ENCODE data around the gene GPC1. TPM values are rescaled to one million over a fixed set of nuclear protein-coding genes. Genes with fewer than 3 reads are reported as not detected.

The GPC1 gene
- total and polyA plus RNA-seq, 2 donors (not counting 3 experiments of a cell fraction or from before 2014, with no cell fraction given) = 9.6 to 31.1 TPM

- Histone ChIP-seq H3K36me3 (ENCODE audit: control insufficient read depth in 2 of 2, extremely low read depth in 1 of 2, insufficient read depth in 2 of 2, low read length in 2 of 2) (no peaks in the 10 kb centered on the region), H3K4me3 (replicated peaks in 1 of 3; ENCODE audit: insufficient read depth in 1 of 3, low read depth in 1 of 3, low read length in 3 of 3) (no peak overlapping the region), H3K4me2 (ENCODE audit: insufficient read depth, low read length) (no peak overlapping the region), H3K27me3 (ENCODE audit: control insufficient read depth in 2 of 2, insufficient read depth in 2 of 2, low read length in 2 of 2) (no peaks in the 10 kb centered on the region), H3K27ac (ENCODE audit: insufficient read depth, low read depth, low read length) (no peak overlapping the region), H3K79me2 (ENCODE audit: control insufficient read depth, insufficient read depth, low read length) (no peaks in the 10 kb centered on the region), H3K9me1 (replicated peaks; ENCODE audit: control insufficient read depth, extremely low read depth, insufficient read depth, low read length) (no peaks in the 10 kb centered on the region), H4K20me1 (replicated peaks; ENCODE audit: control insufficient read depth, extremely low read depth, insufficient read depth, low read length) (no peaks in the 10 kb centered on the region), H3K9ac (replicated peaks; ENCODE audit: extremely low read depth, insufficient read depth, low read length) (no peak overlapping the region), H3K9me3 (replicated peaks; ENCODE audit: control insufficient read depth, insufficient read depth, low read length) (no peaks in the 10 kb centered on the region), H3K4me1 (ENCODE audit: control insufficient read depth, extremely low read depth, insufficient read depth, low read length) (no peaks in the 10 kb centered on the region), H2AFZ (ENCODE audit: low read depth, low read length) (no peak overlapping the region)
- DNase-seq (ENCODE audit: low read depth, low spot score) (no peak), FAIRE-seq (no peak)
- TF ChIP-seq CTCF (IDR thresholded peaks at IDR 0.05; ENCODE audit: extremely low read depth in 1 of 2, insufficient read depth in 1 of 2, low read depth in 1 of 2, low read length in 2 of 2) (no peak), FOS (IDR thresholded peaks at IDR 0.05; ENCODE audit: borderline replicate concordance, insufficient read depth, low read length) (no peak), POLR2A (IDR thresholded peaks at IDR 0.05; ENCODE audit: low read depth, low read length) (no peak), MYC (IDR thresholded peaks at IDR 0.05; ENCODE audit: low read depth, low read length) (no peak), GATA2 (IDR thresholded peaks at IDR 0.05; ENCODE audit: insufficient read depth, insufficient read length, low read depth, low read length) (no peak), POLR2AphosphoS5 (IDR thresholded peaks at IDR 0.05; ENCODE audit: insufficient read depth, low read depth, low read length) (no peak), EZH2 (IDR thresholded peaks at IDR 0.05; ENCODE audit: borderline replicate concordance, low read depth, low read length, severe bottlenecking) (no peak), JUN (IDR thresholded peaks at IDR 0.05; ENCODE audit: borderline replicate concordance, insufficient read depth, insufficient read length, low read depth) (no peak), MAX (IDR thresholded peaks at IDR 0.05; ENCODE audit: insufficient read depth, insufficient read length) (no peak)
- POLR2A ChIA-PET = no interaction called here
- CTCF ChIA-PET = no interaction called here
- intact Hi-C loops (cut with micrococcal nuclease) = no loop called here
- dilution Hi-C loops (cut with MboI; ENCODE audit: extremely low pct_ligation_motif_present, low sequenced_read_pairs) = no loop called here
- BruUV-seq (replicated peaks) = no TSS peak
Observed at GRCh38 chr2:240410808-240411207, 24.7 kb upstream of the GPC1 start.
